ENCODE measurements around the gene ODAD3.
"Not testable (repeated sequence)": the region's sequence is repeated elsewhere in the genome, so short reads cannot be mapped to it uniquely, and the experiment has no call there.

ODAD3 gene

DNA sequence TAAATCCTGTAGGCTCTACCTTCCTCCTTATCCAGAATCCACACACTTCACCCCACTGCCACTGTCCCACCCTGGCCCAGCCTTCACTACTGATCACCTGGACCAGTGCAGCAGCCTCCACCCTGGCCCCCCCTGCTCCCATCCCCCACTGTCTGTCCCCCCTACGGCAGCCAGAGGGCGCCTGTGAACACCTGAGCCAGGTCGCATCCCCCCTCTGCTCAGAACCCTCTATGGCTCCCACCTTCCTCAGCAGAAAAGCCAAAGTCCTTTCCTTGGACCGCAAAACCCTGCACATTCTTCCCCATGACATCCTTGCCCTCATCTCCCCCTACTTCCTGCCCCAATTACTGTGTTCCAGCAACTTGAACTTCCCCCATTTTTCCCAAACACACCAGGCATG is 25.3 kb upstream of the ODAD3 start:
- DNase-seq (ENCODE audit: low spot score) = no peak

DNA sequence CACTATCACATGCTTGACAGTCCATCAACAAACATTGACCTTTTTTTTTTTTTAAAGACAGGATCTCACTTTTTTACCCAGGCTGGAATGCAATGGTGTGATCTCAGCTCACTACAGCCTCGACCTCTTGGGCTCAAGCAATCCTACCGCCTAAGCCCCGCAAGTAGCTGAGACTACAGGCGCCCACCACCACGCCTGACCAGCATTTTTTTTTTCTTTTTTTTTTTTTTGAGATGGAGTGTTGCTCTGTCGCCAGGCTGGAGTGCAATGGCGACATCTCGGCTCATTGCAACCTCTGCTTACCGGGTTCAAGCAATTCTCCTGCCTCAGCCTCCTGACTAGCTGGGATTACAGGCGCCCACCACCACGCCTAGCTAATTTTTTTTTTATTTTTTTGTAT is 24.0 kb upstream of the ODAD3 start:
- not testable (repeated sequence) for DNase-seq (ENCODE audit: low spot score)

DNA sequence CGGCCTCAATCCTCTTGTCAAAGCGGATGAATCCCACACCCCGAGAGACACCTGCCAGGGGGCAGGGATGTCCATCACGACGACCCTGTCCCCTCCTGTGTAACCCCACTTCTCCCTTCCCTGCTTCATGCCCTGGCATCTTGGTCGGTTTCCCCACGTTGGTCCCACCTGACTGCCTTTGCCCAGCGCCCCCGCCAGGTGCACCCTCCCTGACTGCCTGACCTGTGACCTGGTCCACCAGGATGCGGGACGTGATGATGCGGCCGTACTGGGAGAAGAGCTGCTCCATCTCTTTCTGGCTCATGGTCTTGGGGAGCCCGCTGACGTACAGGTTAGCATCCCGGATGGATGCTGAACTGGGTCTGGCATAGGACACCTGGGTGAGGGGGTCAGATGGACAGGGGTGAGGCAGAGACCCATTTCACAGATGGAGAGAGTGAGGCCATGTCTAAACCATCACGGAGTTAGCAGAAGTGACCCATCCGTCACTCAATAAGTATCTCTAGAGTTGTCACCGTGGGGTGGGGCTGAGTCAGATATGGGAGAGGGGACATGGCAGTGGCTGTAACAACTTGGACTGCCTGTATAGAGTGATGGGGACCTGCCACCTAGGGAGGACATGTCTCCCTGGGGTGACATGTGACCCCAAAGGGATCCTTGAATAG is 23.4 kb upstream of the ODAD3 start:
- DNase-seq (ENCODE audit: low spot score) = no peak

DNA sequence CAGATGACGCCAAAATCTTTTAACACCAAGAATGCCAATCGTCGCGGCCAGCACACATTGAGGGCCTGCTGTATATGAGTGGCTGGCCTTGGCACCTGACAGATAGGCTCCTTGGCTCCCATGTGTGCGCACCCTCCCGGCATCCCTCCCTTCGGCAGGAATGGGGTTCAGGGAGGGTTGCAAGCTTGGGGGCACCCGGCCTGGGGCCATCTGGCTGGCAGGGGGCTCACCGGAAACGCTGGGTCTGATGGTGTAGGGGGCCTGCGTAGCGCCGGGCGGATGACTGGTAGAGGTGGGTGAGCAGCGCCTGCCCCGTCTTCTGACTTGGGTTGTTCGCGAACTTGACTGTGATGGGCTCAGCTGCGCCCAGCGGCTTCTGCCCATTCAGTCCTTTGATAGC is 22.9 kb upstream of the ODAD3 start:
- DNase-seq (ENCODE audit: low spot score) = no peak

DNA sequence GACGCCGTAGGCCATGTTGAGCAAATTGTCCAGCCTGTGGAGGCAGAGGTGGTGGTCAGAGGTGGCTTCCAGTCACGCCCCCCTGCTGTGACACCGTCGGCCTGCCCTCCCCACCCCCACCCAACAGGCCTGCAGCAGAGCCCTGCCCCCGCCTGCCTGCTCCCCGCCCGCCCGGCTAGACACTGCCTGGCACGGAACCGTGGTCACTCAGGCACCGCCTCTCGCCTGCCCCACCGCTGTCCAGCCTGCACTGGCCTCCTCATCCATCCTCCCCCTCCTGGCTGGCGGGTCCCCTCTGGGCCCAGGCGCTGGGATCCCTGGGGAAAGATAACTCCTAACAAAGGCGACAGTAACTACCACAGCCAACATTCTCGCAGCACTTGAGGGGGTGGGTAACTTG is 22.2 kb upstream of the ODAD3 start:
- no peak for DNase-seq (ENCODE audit: low spot score)

DNA sequence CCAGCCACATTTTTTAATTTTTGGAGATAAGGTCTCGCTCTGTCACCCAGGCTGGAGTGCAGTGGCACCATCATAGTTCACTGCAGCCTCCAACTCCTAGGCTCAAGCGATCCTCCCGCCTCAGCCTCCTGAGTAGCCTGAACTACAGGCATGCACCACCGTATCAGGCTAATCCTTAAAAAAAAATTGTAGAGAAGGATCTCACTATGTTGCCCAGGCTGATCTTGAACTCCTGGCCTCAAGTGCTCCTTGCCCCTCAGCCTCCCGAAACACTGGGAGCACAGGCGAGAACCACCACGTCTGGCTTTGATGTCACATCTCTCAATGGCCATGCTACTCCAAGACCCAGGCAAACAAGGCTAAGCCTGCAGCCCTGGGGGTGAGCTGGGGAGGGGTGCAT is 21.7 kb upstream of the ODAD3 start:
- no peak for DNase-seq (ENCODE audit: low spot score)

DNA sequence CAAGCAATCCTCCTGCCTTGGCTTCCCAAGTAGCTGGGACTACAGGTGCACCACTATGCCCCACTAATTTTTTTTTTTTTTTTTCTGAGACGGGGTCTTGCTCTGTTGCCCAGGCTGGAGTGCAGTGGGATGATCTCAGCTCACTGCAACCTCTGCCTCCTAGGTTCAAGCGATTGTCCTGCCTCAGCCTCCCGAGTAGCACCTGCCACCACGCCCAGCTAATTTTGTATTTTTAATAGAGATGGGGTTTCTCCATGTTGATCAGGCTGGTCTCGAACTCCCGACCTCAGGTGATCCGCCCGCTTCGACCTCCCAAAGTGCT is 20.3 kb upstream of the ODAD3 start:
- DNase-seq (ENCODE audit: low spot score) = not testable (repeated sequence)

DNA sequence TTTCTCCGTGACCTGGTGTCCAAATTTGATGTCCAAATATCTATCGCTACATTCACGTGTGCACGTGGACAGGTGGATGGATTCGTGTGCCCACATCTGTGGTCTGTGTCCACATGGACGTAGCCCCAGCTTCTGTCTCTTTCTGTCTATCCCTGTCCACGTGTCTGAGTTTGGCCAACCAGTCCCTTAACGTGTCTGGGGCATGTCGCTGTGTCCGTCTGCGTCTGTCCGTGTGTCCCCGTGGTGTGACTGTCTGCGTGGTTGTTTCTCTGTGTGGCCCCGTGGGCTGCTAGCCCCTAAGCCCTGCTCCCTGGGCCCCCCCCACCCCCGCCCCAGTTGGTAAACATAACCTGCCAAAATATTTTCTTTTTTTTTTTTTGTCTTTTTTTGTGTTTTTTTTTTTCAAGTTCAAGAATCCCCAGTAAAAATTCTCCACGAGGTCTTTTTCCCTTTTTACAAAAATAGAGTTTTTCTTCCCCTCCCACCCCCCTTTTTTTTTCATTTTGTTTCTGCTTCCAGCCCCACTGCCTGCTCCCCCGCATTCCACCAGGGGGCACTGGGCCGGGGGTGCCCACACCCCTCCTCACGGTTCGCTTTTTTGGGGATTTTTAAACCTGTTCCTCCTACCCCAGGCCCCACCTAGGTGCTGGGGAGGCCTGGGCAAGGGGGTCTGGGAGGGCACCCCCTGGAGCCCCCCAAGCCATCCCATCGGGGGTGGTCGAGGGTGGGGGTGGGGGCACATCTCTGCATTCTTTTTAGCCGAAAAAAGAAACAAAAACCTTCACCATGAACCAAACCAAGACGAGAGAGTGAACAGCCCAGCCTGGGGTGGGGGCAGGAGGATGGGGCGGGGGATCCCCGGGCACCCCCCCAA is 18.8 kb upstream of the ODAD3 start:
- DNase-seq (ENCODE audit: low spot score) = no peak

DNA sequence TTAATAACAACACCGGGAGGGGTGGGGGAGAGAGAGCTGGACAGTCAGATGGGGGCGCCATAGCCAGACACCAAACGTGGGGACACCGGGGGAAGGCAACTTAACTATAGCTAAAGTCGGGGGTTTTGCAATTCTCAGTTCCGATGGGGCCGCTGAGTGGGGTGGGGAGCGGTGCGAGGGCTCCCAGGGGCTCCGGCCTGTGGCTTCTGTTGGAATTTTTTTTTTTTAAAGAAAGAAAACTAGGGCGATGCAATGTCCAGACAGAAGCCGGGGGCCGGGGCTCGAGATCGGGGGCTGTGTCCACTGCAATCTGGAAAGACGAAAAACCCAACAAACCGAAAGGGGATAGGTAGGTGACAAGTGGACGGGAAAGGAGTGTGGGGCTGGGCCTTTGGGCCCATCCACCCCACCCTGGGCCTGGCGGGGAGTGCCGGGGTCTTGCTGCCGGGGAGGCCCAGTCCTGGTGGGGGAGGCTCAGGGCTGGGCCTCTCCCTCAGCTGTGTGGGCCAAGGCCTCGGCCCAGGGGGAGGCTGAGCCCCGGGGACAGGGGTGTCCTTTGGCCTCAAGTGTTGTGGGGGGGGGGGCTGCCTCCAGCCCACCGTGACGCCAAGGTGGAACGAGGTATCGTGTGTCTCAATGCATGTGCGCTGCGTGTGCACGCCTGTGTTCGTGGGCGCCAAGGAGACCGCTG is 17.8 kb upstream of the ODAD3 start:
- no peak for DNase-seq (ENCODE audit: low spot score)

DNA sequence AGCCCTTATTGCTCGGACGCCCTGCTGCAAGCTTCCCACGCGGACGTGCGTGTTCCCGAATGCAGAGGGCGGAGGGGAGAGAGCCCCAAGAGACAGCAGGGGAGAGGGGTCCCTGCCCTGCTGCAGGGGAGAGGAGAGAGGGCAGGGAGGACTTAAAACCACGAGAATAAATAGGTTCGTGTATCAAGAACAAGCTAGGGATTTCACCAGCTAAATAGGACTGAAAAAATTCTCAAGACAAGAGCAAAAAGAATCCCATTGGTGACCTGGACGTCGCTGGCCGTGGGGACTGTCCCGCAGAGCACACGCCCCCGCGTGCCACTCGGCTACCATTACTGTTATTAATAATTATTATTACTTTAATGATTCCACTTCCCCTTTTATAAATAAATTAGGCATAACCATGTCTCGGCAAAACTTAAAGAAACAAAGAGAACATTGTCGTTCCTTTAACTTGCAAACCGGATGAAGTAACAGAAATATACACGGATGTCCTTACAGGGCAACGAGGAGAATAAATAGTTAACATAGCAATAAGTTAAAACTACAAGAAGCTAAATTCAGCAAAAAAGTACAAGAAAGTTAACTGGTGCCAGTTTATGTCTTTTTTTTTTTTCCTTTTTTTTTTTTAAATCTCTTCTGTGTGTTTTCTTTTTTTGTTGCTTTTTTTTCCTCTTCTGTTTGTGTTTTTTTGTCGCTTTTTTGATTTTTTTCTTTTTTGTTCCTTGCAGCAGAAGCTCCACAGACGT is 17.1 kb upstream of the ODAD3 start:
- DNase-seq (ENCODE audit: low spot score) = no peak

DNA sequence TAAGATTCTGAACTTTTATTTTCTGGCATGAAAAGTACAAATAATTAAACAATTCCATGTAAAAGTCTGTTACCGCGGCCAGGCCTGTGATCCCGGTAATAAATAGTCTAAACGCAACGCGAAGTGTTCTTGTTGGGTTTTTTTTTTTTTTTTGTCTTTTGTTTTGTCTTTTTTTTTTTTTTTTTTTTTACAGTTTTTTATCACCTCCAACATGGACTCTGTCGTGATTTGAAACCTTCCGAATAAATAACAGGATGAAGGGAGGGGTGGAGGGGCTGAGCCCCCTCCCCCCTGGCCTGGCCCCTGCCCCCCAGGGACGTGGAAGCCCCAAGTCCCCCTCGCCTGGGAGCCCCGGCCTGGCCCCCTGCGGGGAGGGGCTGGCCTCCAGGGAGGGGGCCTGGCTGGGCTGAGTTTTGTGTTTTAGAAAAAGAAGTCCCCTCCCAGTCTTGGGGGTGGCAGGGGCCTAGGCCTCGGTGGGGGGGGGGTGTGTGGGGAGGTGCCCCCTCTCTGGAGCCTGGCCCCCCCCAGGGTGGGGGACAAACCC is 16.5 kb upstream of the ODAD3 start:
- no peak for DNase-seq (ENCODE audit: low spot score)

DNA sequence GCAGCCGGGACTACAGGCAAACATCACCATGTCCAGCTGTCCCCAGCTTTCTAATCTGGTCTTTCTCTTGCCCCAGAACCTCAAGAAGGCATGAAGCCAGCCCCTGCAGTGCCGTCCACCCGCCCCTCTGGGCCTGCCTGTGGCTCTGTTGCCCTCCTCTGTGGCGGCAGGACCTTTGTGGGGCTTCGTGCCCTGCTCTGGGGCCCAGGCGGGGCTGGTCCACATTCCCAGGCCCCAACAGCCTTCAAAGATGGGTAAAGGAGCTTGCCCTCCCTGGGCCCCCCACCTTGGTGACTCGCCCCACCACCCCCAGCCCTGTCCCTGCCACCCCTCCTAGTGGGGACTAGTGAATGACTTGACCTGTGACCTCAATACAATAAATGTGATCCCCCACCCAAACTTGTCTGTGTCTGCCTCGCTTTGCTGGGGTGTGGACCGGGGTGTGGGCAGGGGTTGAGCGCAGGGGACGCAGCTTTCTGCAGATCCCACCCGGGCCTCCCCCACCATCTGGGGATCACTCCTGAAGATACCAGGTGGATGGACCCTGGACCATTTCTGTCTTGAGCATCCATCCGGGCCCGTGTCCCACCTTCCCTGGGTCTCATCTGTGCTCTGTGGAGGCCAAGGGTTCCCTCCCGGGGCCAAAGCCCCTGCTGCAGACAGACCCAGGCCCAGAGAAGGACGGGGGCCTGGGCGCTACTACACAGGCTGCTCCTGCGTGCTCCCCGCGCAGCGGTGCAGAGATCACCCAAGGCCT is 15.8 kb upstream of the ODAD3 start:
- DNase-seq (ENCODE audit: low spot score) = no peak

DNA sequence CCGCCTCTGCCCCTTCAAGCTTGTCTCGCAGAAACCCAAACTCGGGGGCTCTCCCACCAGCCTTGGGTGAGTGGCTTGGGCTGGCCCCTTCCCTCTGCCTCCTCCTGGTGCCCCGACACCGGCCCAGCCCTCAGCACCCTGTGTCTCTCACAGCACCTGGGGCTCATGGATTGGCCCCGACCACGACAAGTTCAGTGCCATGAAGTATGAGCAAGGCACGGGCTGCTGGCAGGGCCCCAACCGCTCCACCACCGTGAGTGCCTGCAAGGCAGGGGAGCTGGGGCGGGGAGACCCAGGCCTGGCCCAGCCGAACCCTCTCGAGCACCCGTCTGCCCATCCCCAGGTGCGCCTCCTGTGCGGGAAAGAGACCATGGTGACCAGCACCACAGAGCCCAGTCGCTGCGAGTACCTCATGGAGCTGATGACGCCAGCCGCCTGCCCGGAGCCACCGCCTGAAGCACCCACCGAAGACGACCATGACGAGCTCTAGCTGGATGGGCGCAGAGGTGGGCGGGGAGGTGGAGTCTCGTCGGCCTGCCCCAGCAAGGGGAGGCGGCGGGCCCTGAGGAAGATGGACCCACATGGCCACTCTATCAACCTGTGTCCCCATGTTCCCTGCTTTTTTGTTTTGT is 14.1 kb upstream of the ODAD3 start:
- DNase-seq (ENCODE audit: low spot score) = no peak

DNA sequence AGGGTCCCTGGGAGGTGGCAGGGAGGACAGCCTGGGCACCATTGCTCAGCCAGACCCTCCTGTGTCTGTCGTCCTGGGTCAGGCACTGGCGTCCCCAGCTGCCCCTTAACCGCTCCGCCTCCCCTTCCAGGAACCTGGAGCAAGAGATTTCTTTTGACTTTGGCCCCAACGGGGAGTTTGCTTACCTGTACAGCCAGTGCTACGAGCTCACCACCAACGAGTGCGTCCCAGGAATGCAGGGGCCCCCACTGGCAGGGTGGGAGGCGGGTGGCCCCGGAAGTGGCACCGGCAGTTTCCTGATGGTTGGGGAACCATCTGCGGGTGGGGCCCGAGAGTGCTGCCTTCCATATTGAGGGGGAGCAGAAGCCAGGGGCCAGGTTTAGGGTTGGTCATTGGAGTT is 13.5 kb upstream of the ODAD3 start:
- DNase-seq (ENCODE audit: low spot score) = no peak

DNA sequence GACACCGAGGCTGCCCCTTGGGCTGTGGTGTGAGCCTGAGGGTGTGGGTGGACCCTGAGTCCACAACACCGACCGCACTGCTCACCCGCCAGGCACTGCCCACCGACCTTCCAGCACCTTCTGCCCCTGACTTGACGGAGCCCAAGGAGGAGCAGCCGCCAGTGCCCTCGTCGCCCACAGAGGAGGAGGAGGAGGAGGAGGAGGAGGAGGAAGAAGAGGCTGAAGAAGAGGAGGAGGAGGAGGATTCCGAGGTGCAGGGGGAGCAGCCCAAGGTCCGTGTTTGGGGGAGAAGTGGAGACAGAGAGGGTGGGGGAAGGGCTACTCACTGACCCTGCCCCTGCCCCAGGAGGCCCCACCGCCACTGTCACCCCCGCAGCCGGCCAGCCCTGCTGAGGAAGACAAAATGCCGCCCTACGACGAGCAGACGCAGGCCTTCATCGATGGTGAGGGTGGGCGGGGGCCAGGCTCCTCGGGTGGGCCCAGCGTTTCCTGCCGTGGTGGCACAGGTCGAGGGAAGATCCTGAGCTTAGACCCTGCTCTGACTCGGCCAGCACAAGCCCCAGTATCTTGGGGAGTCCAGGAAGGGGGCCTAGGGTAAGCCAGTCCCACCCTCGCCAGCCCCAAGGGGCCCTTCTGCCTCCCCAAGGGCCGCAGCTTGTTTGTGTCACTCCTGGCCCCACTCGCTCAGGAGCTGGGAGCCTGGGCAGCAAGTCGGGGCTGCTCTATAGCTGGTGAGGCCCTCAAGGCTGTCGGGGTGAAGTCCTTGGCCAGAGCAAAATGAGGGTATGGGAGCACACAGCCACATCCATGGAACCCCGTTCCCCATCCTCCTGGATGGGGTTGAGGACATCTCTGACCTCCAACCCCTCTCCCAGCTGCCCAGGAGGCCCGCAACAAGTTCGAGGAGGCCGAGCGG is 12.7 kb upstream of the ODAD3 start:
- DNase-seq (ENCODE audit: low spot score) = no peak

DNA sequence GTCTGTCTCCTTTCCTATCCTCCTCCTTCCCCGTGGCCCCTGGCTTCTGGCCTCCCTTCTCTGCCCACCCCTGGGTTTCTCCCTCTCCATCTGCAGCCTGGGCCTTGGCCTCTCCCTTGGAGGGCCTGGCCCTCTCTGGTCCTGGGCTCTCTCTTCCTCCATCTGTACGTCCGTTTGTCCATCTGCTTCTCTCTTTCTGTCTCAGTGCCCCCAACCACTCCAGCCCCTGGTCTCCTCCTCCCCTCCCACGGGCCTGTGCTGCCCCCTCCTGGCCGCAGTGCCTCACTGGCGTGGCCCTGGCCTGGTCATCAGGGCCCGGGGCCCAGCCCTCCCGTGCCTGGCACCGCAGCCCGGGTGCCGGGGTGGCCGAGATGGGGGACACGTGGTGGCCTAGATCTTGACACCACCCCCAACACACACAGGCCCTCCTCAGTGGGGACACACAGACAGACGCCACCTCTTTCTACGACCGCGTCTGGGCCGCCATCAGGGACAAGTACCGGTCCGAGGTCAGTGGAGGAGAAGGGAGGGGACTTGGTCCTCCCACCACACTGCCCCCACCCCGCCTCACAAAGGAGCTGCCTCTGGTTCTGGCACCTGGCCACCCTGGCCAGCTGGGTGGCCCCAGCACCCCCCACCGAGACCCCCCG is 11.9 kb upstream of the ODAD3 start:
- DNase-seq (ENCODE audit: low spot score) = no peak

DNA sequence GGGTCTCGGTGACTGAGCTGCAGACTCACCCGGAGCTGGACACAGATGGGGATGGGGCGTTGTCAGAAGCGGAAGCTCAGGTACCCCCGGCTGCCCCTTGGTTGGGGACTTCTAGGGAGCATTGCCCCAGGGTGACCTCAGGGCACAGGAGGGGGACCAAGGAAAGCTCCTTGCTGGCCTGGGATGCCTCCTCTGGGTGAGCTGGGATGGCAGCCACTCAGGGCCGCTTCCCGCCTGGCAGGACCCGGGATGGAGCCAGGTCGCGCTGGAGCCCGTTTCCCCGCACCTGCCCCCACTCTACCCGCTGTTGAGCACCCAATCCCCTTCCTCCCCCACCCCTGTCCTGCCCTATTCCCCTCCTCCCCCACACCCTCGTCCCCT is 11.3 kb upstream of the ODAD3 start:
- no peak for DNase-seq (ENCODE audit: low spot score)

DNA sequence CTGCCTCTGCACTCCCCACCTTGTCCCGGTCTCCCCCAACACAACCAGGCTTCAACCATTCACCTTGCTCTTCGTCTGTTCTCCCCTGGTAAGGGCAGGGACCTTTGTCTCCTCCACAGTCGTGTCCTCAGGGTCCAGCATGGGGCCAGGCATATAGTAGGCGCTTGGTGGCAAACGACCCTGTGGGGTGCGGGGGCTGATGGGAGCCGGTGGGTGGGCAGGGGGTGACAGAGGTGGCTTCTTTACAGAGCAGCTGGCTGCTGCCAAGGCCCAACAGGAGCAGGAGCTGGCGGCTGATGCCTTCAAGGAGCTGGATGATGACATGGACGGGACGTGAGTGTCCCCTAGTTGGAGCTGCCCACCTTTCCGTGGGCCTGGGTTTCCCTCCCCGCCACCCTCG is 10.2 kb upstream of the ODAD3 start:
- no peak for DNase-seq (ENCODE audit: low spot score)

DNA sequence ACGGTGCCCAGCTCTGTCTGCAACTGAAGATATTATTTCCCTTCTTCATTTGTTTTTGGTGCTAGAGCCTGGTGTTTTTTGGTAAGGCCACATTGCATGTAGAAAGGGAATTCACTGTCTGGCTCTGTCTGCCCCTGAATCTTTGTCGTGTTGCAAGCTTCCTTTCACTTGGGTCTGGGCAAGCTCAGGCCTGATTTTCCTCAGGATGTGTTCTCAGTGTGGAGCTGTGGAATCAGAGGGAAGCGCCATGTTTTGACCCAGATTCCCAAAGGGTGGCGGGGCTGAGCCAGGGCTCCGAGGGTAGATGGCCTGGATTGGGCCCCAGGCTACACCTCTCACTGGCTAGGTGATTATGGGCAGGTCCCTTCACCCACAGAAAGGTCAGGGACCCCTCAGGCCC is 9.1 kb upstream of the ODAD3 start:
- no peak for DNase-seq (ENCODE audit: low spot score)

DNA sequence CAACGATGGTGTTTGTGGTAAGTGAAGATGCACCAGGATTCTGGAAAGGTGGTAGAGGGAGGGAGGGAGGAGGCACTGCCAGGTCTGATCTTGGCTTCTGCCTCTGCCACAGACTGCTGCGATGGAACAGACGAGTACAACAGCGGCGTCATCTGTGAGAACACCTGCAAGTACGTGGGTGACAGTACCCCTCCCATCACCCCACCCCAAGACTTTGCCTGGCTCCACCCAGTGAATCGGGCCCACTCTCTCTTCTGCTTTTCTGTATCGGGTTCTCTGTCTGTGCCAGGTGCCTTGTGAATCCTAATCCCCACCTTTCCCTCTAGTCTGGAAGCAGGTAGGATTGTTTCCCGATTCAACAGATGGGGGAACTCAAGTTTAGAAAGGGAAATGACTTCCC is 3.0 kb upstream of the ODAD3 start:
- DNase-seq (ENCODE audit: low spot score) = no peak
